ENCODE data around the gene PPM1D.
A peak's percentile ranks its signal among the peaks of the same experiment; 100 is the strongest.
"Not testable (repeated sequence)": the region's sequence is repeated elsewhere in the genome, so short reads cannot be mapped to it uniquely, and the experiment has no call there.

PPM1D gene

GRCh38 chr17:60583008-60583407, 17.0 kb upstream of the PPM1D start:
- ATAC-seq (no peak), DNase-seq (no peak)
- Mint-ChIP-seq H3K4me3 (no peak overlapping the region), H3K9me3 (no peaks in the 10 kb centered on the region), H3K27me3 (no peaks in the 10 kb centered on the region), H3K27ac (peak overlapping the region in 1 of 2 donors; percentile 19), H3K4me1 (no peaks in the 10 kb centered on the region)

DNA sequence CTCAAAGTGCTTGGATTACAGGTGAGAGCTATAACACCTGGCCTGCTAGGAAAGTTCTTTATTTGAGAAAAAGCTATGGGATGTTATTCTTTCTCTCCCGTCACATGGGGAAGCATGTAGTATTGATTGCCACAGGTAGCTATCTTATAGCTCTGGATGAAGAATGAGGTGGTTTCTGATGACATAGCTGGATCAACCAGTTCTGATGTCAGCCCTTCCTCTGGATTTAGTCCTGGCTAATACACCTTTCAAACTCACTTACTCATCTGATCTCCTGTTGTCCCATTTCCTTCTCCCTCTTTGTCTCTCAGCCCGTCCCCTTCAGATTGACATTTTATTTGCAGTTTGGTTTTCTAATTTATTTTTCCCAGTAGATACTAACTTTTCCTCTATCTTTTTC, 14.1 kb upstream of the PPM1D start:
- no peak for ATAC-seq
- Mint-ChIP-seq H3K27me3 (no peaks in the 10 kb centered on the region), H3K27ac (no peak overlapping the region), H3K4me3 (no peak overlapping the region), H3K4me1 (no peaks in the 10 kb centered on the region), H3K9me3 (no peaks in the 10 kb centered on the region)
- no peak for DNase-seq

DNA sequence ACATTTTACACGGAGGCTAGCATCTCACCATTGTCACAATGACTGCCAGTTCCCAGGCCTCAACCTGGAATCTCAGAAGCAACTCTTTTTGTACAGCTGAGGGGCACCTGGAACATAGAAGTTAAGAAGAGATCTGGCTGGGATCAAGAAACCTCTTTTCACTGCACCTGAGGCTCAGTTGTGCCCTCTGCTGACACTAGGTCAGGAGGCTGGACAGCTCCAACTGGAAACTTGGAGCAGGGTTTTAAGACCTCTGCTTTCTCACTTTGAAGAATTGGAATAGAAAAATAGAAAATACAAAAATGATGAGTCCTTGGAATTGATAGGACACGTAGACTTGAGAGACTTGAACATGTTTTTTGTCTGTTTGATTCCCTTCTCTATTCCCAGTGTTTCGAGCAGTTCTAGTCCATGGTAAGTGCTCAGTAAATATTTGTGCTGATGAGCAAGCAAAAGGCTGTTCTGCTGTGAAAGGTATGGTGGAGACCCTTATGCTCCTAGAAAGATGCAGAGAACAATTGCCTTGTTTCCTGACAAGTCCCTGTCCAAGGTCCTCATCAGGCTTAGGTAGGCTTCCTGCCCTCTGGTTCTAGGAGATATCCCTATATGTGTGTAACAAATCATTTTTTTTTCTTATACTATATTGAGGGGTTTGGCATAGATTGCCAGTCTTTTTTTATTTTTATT, 13.6 kb upstream of the PPM1D start:
- H3K27me3 Mint-ChIP-seq, result no peaks in the 10 kb centered on the region
- no peaks in the 10 kb centered on the region for H3K4me1 Mint-ChIP-seq
- DNase-seq (no peak), ATAC-seq (no peak)
- no peak overlapping the region for H3K27ac Mint-ChIP-seq
- H3K9me3 Mint-ChIP-seq, result no peaks in the 10 kb centered on the region
- H3K4me3 Mint-ChIP-seq, result no peak overlapping the region

DNA sequence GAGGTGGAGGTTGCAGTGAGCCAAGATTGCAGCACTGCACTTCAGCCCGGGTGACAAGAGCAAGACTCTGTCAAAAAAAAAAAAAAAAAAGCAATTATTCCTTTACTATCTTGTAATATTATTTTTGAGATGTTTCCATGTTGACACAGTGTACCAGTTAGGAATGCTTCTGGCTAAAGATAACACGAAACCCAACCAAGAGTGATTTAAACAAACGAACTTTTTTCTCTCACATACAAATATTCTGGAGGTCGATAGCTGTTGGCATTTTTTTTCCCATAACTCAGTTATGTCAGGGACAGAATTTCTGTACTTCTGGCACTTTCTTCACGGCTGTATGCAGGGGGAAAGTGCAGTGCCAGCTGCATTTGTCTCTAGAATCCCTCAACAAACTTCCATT, 9.9 kb upstream of the PPM1D start:
- H3K4me3 Mint-ChIP-seq, result no peak overlapping the region
- no peaks in the 10 kb centered on the region for H3K27me3 Mint-ChIP-seq
- DNase-seq, result no peak
- H3K4me1 Mint-ChIP-seq, result no peaks in the 10 kb centered on the region
- H3K9me3 Mint-ChIP-seq, result no peaks in the 10 kb centered on the region
- no peak for ATAC-seq
- no peak overlapping the region for H3K27ac Mint-ChIP-seq

DNA sequence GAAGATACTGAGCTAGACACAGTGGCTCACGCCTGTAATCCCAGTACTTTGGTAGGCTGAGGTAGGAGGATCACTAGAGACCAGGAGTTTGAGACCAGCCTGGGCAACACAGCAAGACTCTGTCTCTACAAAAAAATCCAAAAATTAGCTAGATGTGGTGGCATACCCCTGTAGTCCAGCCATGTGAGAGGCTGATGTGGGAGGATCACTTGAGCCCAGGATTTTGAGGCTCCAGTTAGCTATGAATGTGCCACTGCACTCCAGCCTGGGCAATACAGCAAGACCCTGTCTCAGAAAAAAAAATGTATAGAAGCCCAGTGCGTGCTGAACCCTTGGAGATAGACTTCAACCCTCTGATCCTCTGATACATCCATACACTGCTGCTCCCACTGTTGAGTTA, 7.2 kb upstream of the PPM1D start:
- ATAC-seq (no peak), DNase-seq (no peak)
- Mint-ChIP-seq H3K27me3 (peaks cover 2% of the 10 kb centered on the region), H3K27ac (no peak overlapping the region), H3K9me3 (no peaks in the 10 kb centered on the region), H3K4me1 (peaks cover under 1% of the 10 kb centered on the region), H3K4me3 (no peak overlapping the region)

DNA sequence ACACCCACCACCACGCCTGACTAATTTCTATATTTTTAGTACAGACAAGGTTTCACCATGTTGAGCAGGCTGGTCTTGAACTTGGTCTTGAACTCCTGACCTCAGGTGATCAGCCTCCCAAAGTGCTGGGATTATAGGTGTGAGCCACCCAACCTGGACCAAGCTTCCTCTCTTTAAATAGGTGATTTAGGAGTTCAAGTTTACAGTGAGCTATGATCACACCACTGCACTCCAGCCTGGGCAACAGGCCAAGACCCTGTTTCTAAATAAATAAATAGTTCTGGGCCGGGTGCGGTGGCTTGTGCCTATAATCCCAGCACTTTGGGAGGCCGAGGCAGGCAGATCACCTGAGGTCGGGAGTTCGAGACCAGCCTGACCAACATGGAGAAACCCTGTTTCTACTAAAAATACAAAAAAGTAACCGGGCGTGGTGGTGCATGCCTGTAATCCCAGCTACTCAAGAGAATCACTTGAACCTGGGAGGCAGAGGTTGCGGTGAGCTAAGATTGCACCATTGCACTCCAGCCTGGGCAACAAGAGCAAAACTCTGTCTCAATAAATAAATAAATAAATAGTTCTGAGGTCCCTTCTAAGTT, 6.5 kb upstream of the PPM1D start:
- H3K27ac Mint-ChIP-seq, H3K4me1 Mint-ChIP-seq, H3K9me3 Mint-ChIP-seq, ATAC-seq, H3K27me3 Mint-ChIP-seq, H3K4me3 Mint-ChIP-seq, DNase-seq: not testable (repeated sequence)

- not testable (repeated sequence) for ATAC-seq, H3K27ac Mint-ChIP-seq, H3K4me1 Mint-ChIP-seq, H3K4me3 Mint-ChIP-seq, H3K9me3 Mint-ChIP-seq, H3K27me3 Mint-ChIP-seq, DNase-seq
Measured at GRCh38 chr17:60594170-60594569, 5.8 kb upstream of the PPM1D start.

- H3K9me3 Mint-ChIP-seq, result no peaks in the 10 kb centered on the region
- no peak overlapping the region for H3K4me3 Mint-ChIP-seq
- H3K27ac Mint-ChIP-seq, result no peak overlapping the region
- DNase-seq, result no peak
- ATAC-seq, result no peak
- H3K27me3 Mint-ChIP-seq, result peaks cover 9% of the 10 kb centered on the region
- H3K4me1 Mint-ChIP-seq, result peaks cover 10% of the 10 kb centered on the region
Measured at GRCh38 chr17:60594734-60595133, 5.3 kb upstream of the PPM1D start.

GRCh38 chr17:60597297-60597696, 2.7 kb upstream of the PPM1D start:
- no peak for ATAC-seq
- peaks cover 9% of the 10 kb centered on the region for H3K27me3 Mint-ChIP-seq
- H3K9me3 Mint-ChIP-seq, result no peaks in the 10 kb centered on the region
- peaks cover 15% of the 10 kb centered on the region for H3K4me1 Mint-ChIP-seq
- H3K4me3 Mint-ChIP-seq, result no peak overlapping the region
- DNase-seq, result no peak
- H3K27ac Mint-ChIP-seq, result no peak overlapping the region

GRCh38 chr17:60598001-60598736, 1.8 kb upstream of the PPM1D start:
- H3K4me3 Mint-ChIP-seq, result peak overlapping the region in 1 of 2 donors; percentile 31
- DNase-seq, result no peak
- no peak overlapping the region for H3K27ac Mint-ChIP-seq
- peaks cover 9% of the 10 kb centered on the region for H3K27me3 Mint-ChIP-seq
- peaks cover 22% of the 10 kb centered on the region for H3K4me1 Mint-ChIP-seq
- H3K9me3 Mint-ChIP-seq, result no peaks in the 10 kb centered on the region
- no peak for ATAC-seq

DNA sequence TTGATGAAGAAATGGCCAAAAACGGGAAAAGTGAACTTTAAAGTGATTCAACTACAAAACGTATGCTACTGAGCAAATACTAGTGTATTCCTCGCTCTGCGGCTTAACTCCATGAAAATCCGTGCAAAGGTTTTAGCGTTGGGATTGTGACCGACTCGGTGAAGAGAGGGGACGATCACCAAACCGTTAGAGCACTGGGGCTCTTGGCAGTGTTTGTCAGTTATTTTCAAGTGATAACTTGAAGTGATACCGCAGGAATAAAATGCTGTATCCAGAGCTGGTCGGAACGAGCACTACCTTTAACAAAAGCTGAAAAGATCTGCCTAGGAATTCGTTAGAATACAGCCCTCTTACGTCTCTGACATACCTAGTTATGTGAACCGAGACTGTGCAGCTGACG, 773 bp upstream of the PPM1D start:
- peak in 1 of 2 donors; percentile 13 for DNase-seq
- ATAC-seq, result peak; percentile 16
- Mint-ChIP-seq H3K27me3 (peaks cover 9% of the 10 kb centered on the region), H3K4me3 (peak overlapping the region; percentile 97 to 98), H3K27ac (peak overlapping the region; percentile 98 to 99), H3K4me1 (peaks cover 32% of the 10 kb centered on the region), H3K9me3 (no peaks in the 10 kb centered on the region)

GRCh38 chr17:60600490-60601446, 775 bp downstream of the PPM1D start:
- peak; percentile 54 for ATAC-seq
- peak overlapping the region; percentile 97 to 98 for H3K4me3 Mint-ChIP-seq
- peak overlapping the region; percentile 86 to 98 for H3K27ac Mint-ChIP-seq
- H3K4me1 Mint-ChIP-seq, result peaks cover 39% of the 10 kb centered on the region
- H3K9me3 Mint-ChIP-seq, result no peaks in the 10 kb centered on the region
- DNase-seq, result peak; percentile 72 to 79
- H3K27me3 Mint-ChIP-seq, result peaks cover 9% of the 10 kb centered on the region

GRCh38 chr17:60601447-60602384, 1.7 kb downstream of the PPM1D start:
- no peaks in the 10 kb centered on the region for H3K9me3 Mint-ChIP-seq
- H3K4me3 Mint-ChIP-seq, result peak overlapping the region; percentile 90 to 97
- H3K4me1 Mint-ChIP-seq, result peaks cover 45% of the 10 kb centered on the region
- peaks cover 9% of the 10 kb centered on the region for H3K27me3 Mint-ChIP-seq
- peak; percentile 27 to 41 for DNase-seq
- no peak for ATAC-seq
- H3K27ac Mint-ChIP-seq, result peak overlapping the region; percentile 47 to 77

GRCh38 chr17:60602385-60602742, 2.4 kb downstream of the PPM1D start:
- Mint-ChIP-seq H3K4me1 (peaks cover 48% of the 10 kb centered on the region), H3K9me3 (no peaks in the 10 kb centered on the region), H3K27me3 (peaks cover 9% of the 10 kb centered on the region), H3K4me3 (peak overlapping the region; percentile 90 to 97), H3K27ac (no peak overlapping the region)
- DNase-seq (no peak), ATAC-seq (no peak)
